ENCODE results near the gene CBFA2T3.

The CBFA2T3 gene

DNA sequence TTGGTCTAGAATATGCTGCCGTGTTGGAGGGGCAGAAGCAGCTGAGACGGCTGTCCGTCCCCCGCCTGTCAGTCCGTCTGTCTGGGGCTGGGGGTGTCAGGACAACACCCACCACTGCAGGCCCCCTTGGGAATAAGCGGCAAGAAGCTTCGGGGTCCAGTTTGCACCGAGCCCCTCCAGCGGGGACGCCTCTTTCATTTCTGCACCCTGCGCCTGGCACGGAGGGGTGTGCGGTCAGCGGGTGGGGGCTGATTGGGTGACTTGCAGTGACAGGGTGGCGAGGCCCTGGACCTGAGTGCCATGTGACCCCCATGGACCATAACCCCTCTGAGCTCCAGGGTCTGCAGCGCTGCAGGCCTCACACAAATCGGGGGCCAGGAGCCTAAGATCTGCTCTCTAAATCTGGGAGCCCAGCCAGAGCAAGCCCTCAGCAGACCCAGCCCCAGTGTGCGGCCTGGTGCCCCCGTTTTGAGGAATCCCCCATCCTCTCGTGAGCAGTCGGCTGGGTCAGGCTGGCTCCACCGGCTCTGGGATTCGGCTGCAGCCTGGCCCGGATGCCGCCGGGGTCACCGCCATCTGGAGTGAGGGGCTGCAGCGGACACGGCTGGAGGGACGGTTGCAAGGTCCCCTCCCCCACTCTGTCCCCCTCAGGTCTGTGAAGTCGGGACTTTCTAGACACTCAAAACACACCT, 8.3 kb downstream of the CBFA2T3 start:
- Mint-ChIP-seq H3K4me1 (peaks cover 14% of the 10 kb centered on the region), H3K9me3 (no peaks in the 10 kb centered on the region), H3K4me3 (no peak overlapping the region), H3K36me3 (no peaks in the 10 kb centered on the region), H3K27me3 (peaks cover 80% of the 10 kb centered on the region), H3K27ac (no peak overlapping the region)
- no peak for DNase-seq
- CTCF ChIA-PET, result no interaction called here

DNA sequence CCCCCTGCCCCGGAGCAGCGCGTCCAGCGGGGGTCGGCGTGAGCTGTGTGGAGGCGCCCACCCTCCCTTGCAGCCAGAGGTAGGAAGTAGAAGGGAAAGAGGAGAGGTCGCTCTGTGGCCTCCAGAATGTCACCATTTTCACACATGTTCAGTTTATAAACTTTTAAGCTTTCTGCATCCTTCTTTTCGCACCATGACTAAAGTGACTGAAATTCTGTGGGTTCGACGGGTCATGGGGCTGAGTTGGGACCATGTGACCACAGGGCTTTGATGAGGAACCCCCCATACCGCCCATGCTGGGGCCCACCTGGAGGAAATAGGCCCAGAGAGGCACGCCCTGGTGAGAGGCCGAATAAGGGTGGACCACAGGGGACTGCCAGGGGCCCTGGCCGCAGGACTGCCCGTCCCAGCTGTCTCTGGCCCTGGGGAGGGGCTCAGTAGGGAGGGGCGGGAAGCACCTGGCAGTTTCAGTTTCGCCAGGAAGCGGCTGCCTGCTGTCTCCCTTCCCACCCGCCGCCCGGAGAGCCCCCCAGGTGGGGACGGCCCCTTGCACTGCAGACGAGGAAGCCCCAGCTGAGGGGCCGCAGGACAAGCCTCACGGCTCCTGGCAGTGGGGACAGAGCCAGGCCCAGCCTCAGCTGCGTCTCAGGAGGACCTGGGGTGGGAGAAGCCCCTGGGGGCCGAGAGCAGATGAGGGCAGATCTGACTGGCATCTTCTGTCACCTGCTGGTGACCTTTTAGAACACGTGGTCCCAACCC, 9.0 kb downstream of the CBFA2T3 start:
- Mint-ChIP-seq H3K4me1 (peaks cover 14% of the 10 kb centered on the region), H3K4me3 (no peak overlapping the region), H3K36me3 (no peaks in the 10 kb centered on the region), H3K9me3 (no peaks in the 10 kb centered on the region), H3K27ac (no peak overlapping the region), H3K27me3 (peaks cover 78% of the 10 kb centered on the region)
- DNase-seq, result peak; percentile 51
- CTCF ChIA-PET, result no interaction called here

DNA sequence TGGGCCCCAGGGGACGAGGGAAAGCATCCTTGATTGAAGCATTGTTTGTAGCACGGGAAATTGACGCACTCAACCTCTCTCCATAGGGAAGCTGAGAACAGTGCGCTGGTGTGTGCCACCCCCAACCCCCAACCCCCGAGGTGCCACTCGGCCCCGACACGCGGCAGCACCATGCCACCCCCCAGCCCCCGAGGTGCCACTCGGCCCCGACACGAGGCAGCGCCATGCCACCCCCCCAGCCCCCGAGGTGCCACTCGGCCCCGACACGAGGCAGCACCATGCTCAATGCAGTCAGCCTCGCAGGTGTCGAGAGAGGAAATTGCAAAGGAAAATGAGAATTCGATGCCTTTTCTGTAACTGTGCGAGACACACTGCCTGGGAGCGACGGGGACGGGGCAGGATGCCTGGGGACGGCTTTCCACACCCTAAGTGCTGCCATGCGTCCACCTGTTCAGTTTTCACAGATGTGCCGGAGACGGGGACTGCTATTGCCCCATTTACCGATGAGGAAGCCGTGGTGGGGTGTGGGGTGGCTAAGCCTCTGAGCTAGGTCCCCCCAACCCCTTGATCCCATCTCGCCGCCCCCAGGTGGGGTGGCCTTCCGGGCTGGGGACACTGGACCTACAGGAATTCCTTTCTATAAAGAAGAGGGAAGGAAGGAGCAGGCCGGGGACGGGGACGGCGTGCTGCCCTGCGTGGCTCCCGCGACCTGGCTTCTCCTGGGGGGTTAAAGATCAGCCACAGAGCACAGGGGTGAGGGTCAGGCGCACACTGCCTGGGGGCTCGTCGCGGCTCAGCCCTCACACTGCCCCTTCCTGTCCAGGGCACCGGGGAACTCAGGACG, 9.8 kb downstream of the CBFA2T3 start:
- CTCF ChIA-PET, result no interaction called here
- H3K27ac Mint-ChIP-seq, result no peak overlapping the region
- no peak overlapping the region for H3K4me3 Mint-ChIP-seq
- no peaks in the 10 kb centered on the region for H3K9me3 Mint-ChIP-seq
- H3K4me1 Mint-ChIP-seq, result peaks cover 14% of the 10 kb centered on the region
- H3K36me3 Mint-ChIP-seq, result no peaks in the 10 kb centered on the region
- no peak for DNase-seq
- peaks cover 81% of the 10 kb centered on the region for H3K27me3 Mint-ChIP-seq

DNA sequence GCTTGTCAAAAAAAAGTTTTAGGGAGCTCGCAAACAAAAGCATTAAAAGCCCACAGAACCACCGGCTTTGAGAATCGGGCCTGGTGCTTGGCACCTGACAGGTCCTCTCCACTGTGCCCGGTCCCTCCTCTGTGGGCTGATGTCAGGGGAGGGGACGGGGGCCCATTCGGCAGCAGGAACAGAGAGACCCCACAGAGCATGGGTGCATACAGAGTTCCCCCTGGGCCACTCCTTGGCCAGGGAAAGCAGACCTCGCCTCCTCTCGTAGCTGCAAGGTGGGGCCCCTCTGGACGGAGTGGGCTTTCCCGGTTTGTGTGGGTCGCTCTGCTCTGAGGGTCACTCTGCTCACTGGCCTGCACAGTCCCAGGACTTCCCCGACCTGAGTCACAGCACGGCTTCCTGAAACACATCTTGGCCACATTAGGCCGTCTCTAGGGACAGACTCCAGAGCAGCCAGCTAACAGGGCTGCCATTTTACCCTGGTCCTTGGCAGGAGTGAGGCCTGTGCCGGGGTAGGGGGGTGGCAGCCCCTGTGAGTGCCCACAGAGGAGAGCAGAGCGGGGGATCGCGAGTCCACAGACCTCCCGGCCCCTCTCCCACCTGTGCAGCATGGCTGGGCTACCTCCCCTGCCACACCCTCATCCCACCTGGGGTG, 11.1 kb downstream of the CBFA2T3 start:
- Mint-ChIP-seq H3K4me1 (peaks cover 14% of the 10 kb centered on the region), H3K9me3 (no peaks in the 10 kb centered on the region), H3K4me3 (no peak overlapping the region), H3K36me3 (no peaks in the 10 kb centered on the region), H3K27me3 (peaks cover 81% of the 10 kb centered on the region), H3K27ac (no peak overlapping the region)
- no peak for DNase-seq
- CTCF ChIA-PET, result no interaction called here

DNA sequence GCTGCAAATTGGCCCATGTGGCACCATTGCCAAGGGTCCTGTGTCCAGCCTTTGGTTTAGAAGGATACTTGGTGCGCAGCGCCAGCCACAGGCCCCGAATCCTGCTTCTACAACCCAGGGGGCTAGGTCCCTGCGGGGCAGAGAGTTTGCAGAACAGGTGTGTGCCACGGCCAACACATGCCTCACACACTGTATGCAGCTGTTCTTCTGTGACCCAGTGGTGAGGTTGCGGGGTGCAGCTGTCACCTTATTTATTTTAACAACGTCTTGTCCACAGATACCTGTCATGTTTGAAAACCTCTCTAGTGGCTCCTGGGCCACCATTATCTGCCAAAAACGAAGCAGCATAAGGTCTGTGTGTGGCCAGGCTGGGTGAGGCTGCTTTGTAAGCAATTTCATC, 11.6 kb downstream of the CBFA2T3 start:
- H3K4me1 Mint-ChIP-seq, result peaks cover 14% of the 10 kb centered on the region
- DNase-seq, result no peak
- H3K4me3 Mint-ChIP-seq, result no peak overlapping the region
- no peaks in the 10 kb centered on the region for H3K36me3 Mint-ChIP-seq
- no peak overlapping the region for H3K27ac Mint-ChIP-seq
- H3K9me3 Mint-ChIP-seq, result no peaks in the 10 kb centered on the region
- CTCF ChIA-PET, result no interaction called here
- H3K27me3 Mint-ChIP-seq, result peaks cover 78% of the 10 kb centered on the region

DNA sequence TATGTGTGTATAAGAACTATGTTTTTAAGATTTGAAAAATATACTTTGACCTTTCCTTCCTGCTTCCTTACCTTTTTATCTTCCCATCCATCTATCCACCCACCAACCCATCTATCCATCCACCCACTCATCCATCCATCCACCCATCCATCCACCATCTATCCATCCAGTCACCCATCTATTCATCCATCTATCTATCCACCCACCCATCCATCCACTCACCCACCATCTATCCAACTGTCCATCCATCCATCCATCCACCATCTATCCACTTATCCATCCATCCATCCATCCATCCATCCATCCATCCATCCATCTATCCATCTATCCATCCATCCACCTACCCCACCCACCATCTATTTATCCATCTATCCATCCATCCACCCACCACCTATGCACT, 12.4 kb downstream of the CBFA2T3 start:
- Mint-ChIP-seq H3K4me1 (peaks cover 14% of the 10 kb centered on the region), H3K27ac (no peak overlapping the region), H3K9me3 (no peaks in the 10 kb centered on the region), H3K27me3 (peaks cover 78% of the 10 kb centered on the region), H3K4me3 (no peak overlapping the region), H3K36me3 (no peaks in the 10 kb centered on the region)
- no peak for DNase-seq
- CTCF ChIA-PET, result no interaction called here

DNA sequence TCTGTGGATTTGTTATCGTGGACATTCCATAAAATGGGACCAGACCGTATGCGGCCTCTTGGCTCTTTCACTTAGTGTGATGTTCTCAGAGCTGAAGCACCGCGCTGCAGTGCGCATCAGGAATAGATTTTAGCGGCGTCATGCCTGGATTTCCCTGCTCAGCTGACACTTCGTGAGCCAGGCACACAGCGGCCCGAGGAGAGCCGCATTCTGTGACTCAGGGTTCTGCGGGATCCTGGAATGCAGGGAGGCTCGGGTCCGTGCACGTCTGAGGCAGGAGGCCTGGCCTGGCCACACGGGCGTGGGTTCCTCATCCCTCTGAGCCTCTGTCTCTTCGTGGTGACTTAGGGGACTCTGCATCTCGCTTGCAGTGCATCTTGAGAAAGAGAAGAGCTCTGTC, 13.4 kb downstream of the CBFA2T3 start:
- no peaks in the 10 kb centered on the region for H3K36me3 Mint-ChIP-seq
- DNase-seq, result no peak
- CTCF ChIA-PET, result no interaction called here

DNA sequence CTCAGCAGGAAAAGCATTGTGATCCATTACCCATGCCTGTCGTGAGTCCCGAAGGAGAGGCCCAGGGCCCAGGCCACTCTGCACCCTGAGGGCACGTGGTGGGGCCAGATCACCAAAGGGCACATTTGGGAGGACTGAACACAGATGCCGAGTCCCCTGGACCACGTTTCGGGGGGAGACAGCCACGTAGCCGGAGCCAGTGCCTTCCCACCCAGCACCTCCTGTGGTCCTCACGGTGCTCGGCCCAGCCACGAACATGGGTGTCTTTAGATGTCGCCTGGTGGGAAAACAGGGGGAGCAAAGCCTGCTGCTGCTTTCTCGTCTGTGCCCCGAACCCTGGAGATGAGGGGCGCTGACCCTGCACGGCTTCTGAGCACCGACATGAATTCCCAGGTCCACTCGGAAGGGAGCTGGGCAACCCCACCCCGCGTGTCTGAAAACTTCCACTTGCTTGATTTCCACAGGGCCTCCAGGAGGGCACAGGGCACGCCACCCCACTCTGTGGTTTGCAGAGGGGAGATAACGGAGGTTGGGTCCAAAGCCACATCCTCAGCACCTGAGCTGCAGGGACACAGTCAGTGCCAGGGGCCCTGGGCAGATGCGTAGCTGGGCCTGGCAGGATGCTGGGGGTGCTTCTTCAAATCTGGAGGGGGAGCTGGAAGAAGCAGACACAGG, 14.4 kb downstream of the CBFA2T3 start:
- Mint-ChIP-seq H3K36me3 (no peaks in the 10 kb centered on the region), H3K4me1 (peaks cover 13% of the 10 kb centered on the region), H3K4me3 (no peak overlapping the region), H3K27me3 (peaks cover 81% of the 10 kb centered on the region), H3K27ac (no peak overlapping the region), H3K9me3 (no peaks in the 10 kb centered on the region)
- CTCF ChIA-PET, result no interaction called here
- DNase-seq, result no peak

More for the DNA sequence above, 13.4 kb downstream of the CBFA2T3 start:
- H3K27ac Mint-ChIP-seq, result no peak overlapping the region
- peaks cover 13% of the 10 kb centered on the region for H3K4me1 Mint-ChIP-seq
- H3K9me3 Mint-ChIP-seq, result no peaks in the 10 kb centered on the region
- peaks cover 81% of the 10 kb centered on the region for H3K27me3 Mint-ChIP-seq
- no peak overlapping the region for H3K4me3 Mint-ChIP-seq

DNA sequence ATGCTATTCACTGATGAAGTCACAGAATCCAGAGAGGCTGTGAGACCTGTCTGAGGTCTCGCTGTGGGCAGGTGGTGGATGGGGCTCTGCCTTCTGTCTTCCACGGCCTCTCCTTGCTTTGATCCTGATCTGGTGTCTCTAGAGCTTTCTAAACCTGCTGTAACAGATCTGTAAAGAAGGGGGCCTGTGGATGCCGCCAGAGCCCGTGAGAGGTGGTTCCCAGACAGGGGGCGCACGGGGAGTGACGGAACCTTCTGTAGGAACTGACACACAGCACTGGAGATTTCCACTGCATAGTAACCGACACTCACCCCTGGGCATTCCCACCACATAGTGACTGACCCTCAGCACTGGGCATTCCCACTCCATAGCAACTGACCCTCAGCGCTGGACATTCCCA, 16.0 kb downstream of the CBFA2T3 start:
- H3K4me1 Mint-ChIP-seq, result peaks cover 17% of the 10 kb centered on the region
- no peak overlapping the region for H3K4me3 Mint-ChIP-seq
- peaks cover 76% of the 10 kb centered on the region for H3K27me3 Mint-ChIP-seq
- CTCF ChIA-PET, result no interaction called here
- no peaks in the 10 kb centered on the region for H3K9me3 Mint-ChIP-seq
- H3K27ac Mint-ChIP-seq, result no peak overlapping the region
- no peak for DNase-seq
- H3K36me3 Mint-ChIP-seq, result no peaks in the 10 kb centered on the region

DNA sequence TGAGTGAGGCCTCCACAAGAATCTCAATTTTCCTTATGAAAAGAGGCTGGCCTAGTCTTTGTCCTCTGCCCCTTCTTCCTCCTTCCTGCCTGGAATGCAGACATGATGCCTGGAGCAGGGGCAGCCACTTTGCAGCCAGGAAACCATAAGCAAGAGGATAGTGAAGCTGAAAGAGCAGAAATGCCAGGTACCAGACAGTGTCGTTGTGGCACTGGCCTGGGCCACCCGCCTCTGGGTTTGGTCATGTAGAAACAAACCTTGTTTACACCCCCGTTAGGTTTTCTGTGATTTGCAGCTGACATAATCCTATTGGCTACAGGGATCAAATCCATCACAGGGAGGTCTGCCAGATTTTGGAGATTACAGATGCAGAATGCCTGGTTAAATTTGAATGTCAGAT, 16.5 kb downstream of the CBFA2T3 start:
- H3K27ac Mint-ChIP-seq, result no peak overlapping the region
- H3K4me1 Mint-ChIP-seq, result peaks cover 17% of the 10 kb centered on the region
- no peak for DNase-seq
- no peaks in the 10 kb centered on the region for H3K9me3 Mint-ChIP-seq
- no peaks in the 10 kb centered on the region for H3K36me3 Mint-ChIP-seq
- CTCF ChIA-PET, result no interaction called here
- H3K27me3 Mint-ChIP-seq, result peaks cover 72% of the 10 kb centered on the region
- no peak overlapping the region for H3K4me3 Mint-ChIP-seq

DNA sequence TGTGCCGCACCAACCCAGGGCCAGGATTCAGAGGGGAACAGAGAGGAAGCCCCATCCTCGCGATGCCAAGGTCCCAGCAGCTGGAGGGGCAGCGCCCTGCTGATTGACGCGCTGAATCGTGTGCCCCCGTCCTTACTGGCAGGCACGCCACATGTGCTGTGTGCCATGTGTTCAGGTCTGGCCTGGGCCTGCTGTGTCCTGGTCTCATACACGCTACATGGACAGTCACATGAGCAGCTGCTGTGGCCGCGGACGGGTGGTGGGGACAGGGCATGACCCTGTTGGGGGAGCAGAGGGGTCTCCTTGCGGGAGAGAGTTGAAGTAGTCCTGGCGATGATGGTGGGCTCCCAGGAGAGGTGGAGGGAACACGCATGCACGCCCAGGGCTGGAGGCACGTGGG, 18.0 kb downstream of the CBFA2T3 start:
- no peak overlapping the region for H3K4me3 Mint-ChIP-seq

DNA sequence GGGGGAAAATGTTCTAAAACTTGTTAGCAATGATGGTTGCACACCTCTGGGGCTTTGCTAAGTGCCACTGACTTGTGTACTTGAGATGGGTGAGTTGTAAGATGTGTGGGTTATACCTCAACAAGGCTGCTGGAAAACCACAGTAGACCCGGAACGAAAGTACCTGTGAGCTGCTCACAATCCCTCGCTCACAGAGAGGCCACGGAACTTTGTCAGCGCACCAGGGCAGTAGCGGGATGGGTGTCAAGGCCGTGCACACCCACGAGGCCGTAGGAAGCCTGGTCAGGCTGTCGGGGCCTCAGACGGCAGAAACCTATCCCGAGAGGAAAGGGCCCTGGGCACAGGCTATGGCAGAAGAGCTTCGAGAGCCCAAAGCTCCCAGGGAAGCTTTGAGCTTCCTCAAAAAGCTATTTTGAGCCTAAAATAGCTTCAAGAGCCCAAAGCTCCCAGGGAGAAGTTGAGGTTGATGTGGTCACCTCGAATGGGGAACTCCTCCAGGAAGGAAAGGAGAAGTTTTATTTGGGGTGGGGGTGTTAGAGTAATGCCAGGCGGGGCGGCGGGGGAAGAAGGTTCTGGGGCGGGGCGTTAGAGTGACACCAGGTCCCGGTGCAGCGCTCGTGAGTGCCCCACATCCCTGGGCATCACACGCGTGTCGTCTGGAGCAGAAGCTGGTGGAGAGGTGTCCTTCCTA, 19.0 kb downstream of the CBFA2T3 start:
- H3K9me3 Mint-ChIP-seq, result no peaks in the 10 kb centered on the region
- DNase-seq, result peak; percentile 52
- CTCF ChIA-PET, result interaction anchor here (1.4 to 1.8 kb wide), 2 partner anchors 16 to 100 kb away, joined by 4 to 6 read pairs; no protein-coding TSS in a partner anchor
- no peaks in the 10 kb centered on the region for H3K36me3 Mint-ChIP-seq
- peaks cover 54% of the 10 kb centered on the region for H3K27me3 Mint-ChIP-seq
- H3K4me3 Mint-ChIP-seq, result peak overlapping the region; percentile 3
- H3K27ac Mint-ChIP-seq, result no peak overlapping the region
- H3K4me1 Mint-ChIP-seq, result peaks cover 17% of the 10 kb centered on the region

More for the DNA sequence above, 18.0 kb downstream of the CBFA2T3 start:
- no peaks in the 10 kb centered on the region for H3K9me3 Mint-ChIP-seq
- CTCF ChIA-PET, result no interaction called here
- no peak overlapping the region for H3K27ac Mint-ChIP-seq
- H3K27me3 Mint-ChIP-seq, result peaks cover 62% of the 10 kb centered on the region
- H3K36me3 Mint-ChIP-seq, result no peaks in the 10 kb centered on the region
- DNase-seq, result no peak
- H3K4me1 Mint-ChIP-seq, result peaks cover 17% of the 10 kb centered on the region

DNA sequence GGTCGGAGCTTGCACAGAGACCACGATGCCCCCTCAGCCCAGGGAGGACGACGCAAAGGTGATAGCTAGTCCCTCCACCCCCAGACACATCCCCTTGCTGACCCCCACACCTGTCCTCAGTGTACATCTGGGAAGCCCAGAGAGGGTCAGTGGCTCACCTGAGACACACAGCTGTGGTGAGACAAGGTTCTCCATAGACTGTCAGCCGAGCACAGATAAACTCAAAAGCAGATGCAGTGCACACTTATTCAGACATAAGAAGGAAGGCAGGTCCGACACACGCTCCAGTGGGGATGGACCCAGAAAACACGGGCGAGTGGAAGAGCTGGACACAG, 19.6 kb downstream of the CBFA2T3 start:
- no peaks in the 10 kb centered on the region for H3K36me3 Mint-ChIP-seq
- CTCF ChIA-PET, result interaction anchor here (1.4 to 1.8 kb wide), 2 partner anchors 15 to 100 kb away, joined by 4 to 6 read pairs; no protein-coding TSS in a partner anchor
- H3K27me3 Mint-ChIP-seq, result peaks cover 51% of the 10 kb centered on the region
- no peaks in the 10 kb centered on the region for H3K9me3 Mint-ChIP-seq
- no peak overlapping the region for H3K27ac Mint-ChIP-seq
- H3K4me1 Mint-ChIP-seq, result peaks cover 17% of the 10 kb centered on the region
- no peak overlapping the region for H3K4me3 Mint-ChIP-seq
- DNase-seq, result no peak

All from activated naive CD4-positive, alpha-beta T cell treated with anti-CD3 and anti-CD28 coated beads, Interleukin-2, amount 10 ng/mL, durations not matched to agents 7 days and 5 days (primary cell).